ENCODE data around the gene JADE1.

JADE1 gene

GRCh38 chr4:128835498-128836222 lies 26.2 kb downstream of the JADE1 start:
- peaks cover 97% of the 10 kb centered on the region for H3K79me2 ChIP-seq (ENCODE audit: insufficient read depth, low read length)
- TF ChIP-seq EZH2phosphoT487 (IDR thresholded peaks at IDR 0.05; ENCODE audit: borderline replicate concordance) (no peak), CTCF (conservative IDR thresholded peaks at IDR 0.05; ENCODE audit: low read length) (no peak)
- H2AFZ ChIP-seq (ENCODE audit: low read length) = no peak overlapping the region
- no peak overlapping the region for H3K4me3 ChIP-seq (ENCODE audit: low read length, poor library complexity, severe bottlenecking)
- no peaks in the 10 kb centered on the region for H3K27me3 ChIP-seq (ENCODE audit: insufficient read depth, low read length, poor library complexity, severe bottlenecking)
- peaks cover 88% of the 10 kb centered on the region for H4K20me1 ChIP-seq (ENCODE audit: insufficient read depth, low read length, poor library complexity, severe bottlenecking)
- peaks cover 4% of the 10 kb centered on the region for H3K4me1 ChIP-seq (ENCODE audit: insufficient read depth, low read length, poor library complexity, severe bottlenecking)
- no peaks in the 10 kb centered on the region for H3F3A ChIP-seq (ENCODE audit: low read depth)
- no peaks in the 10 kb centered on the region for H3K9me3 ChIP-seq (ENCODE audit: insufficient read depth, low read depth, low read length)
- H3K4me2 ChIP-seq (ENCODE audit: low read depth, low read length, poor library complexity, severe bottlenecking) = no peak overlapping the region
- no peak overlapping the region for H3K9ac ChIP-seq (ENCODE audit: low read depth, low read length, poor library complexity, severe bottlenecking)
- H3K36me3 ChIP-seq (ENCODE audit: insufficient read depth, low read length) = peaks cover 83% of the 10 kb centered on the region; the same call in 1 of the 2 replicates
- H3K9me2 ChIP-seq (replicated peaks; ENCODE audit: low read depth, low read length) = no peaks in the 10 kb centered on the region

GRCh38 chr4:128837198-128837597 lies 27.7 kb downstream of the JADE1 start:
- Histone ChIP-seq H3K27me3 (ENCODE audit: insufficient read depth, low read length, poor library complexity, severe bottlenecking) (no peaks in the 10 kb centered on the region), H3K4me2 (ENCODE audit: low read depth, low read length, poor library complexity, severe bottlenecking) (no peak overlapping the region), H4K20me1 (ENCODE audit: insufficient read depth, low read length, poor library complexity, severe bottlenecking) (peaks cover 89% of the 10 kb centered on the region)

GRCh38 chr4:128837679-128838078 lies 28.2 kb downstream of the JADE1 start:
- no peak overlapping the region for H3K4me3 ChIP-seq (ENCODE audit: low read length, poor library complexity, severe bottlenecking)
- H3K4me1 ChIP-seq (ENCODE audit: insufficient read depth, low read length, poor library complexity, severe bottlenecking) = peaks cover 8% of the 10 kb centered on the region
- peaks cover 71% of the 10 kb centered on the region; the same call in 1 of the 2 replicates for H3K36me3 ChIP-seq (ENCODE audit: insufficient read depth, low read length)
- H3K9me3 ChIP-seq (ENCODE audit: insufficient read depth, low read depth, low read length) = no peaks in the 10 kb centered on the region
- H3K9ac ChIP-seq (ENCODE audit: low read depth, low read length, poor library complexity, severe bottlenecking) = no peak overlapping the region
- H3K79me2 ChIP-seq (ENCODE audit: insufficient read depth, low read length) = peaks cover 97% of the 10 kb centered on the region
- TF ChIP-seq CTCF (conservative IDR thresholded peaks at IDR 0.05; ENCODE audit: low read length) (no peak), EZH2phosphoT487 (IDR thresholded peaks at IDR 0.05; ENCODE audit: borderline replicate concordance) (no peak)
- H4K20me1 ChIP-seq (ENCODE audit: insufficient read depth, low read length, poor library complexity, severe bottlenecking) = peaks cover 89% of the 10 kb centered on the region
- no peaks in the 10 kb centered on the region for H3K9me2 ChIP-seq (replicated peaks; ENCODE audit: low read depth, low read length)
- H3K4me2 ChIP-seq (ENCODE audit: low read depth, low read length, poor library complexity, severe bottlenecking) = no peak overlapping the region
- H3F3A ChIP-seq (ENCODE audit: low read depth) = no peaks in the 10 kb centered on the region
- H3K27me3 ChIP-seq (ENCODE audit: insufficient read depth, low read length, poor library complexity, severe bottlenecking) = no peaks in the 10 kb centered on the region
- no peak overlapping the region for H2AFZ ChIP-seq (ENCODE audit: low read length)

More at GRCh38 chr4:128837198-128837597, 27.7 kb downstream of the JADE1 start:
- Histone ChIP-seq H3K4me3 (ENCODE audit: low read length, poor library complexity, severe bottlenecking) (no peak overlapping the region), H2AFZ (ENCODE audit: low read length) (no peak overlapping the region), H3K4me1 (ENCODE audit: insufficient read depth, low read length, poor library complexity, severe bottlenecking) (peaks cover 8% of the 10 kb centered on the region), H3F3A (ENCODE audit: low read depth) (no peaks in the 10 kb centered on the region), H3K79me2 (ENCODE audit: insufficient read depth, low read length) (peaks cover 97% of the 10 kb centered on the region), H3K9me3 (ENCODE audit: insufficient read depth, low read depth, low read length) (no peaks in the 10 kb centered on the region), H3K9ac (ENCODE audit: low read depth, low read length, poor library complexity, severe bottlenecking) (no peak overlapping the region), H3K9me2 (replicated peaks; ENCODE audit: low read depth, low read length) (no peaks in the 10 kb centered on the region), H3K36me3 (ENCODE audit: insufficient read depth, low read length) (peaks cover 71% of the 10 kb centered on the region; the same call in 1 of the 2 replicates)
- TF ChIP-seq EZH2phosphoT487 (IDR thresholded peaks at IDR 0.05; ENCODE audit: borderline replicate concordance) (no peak), CTCF (conservative IDR thresholded peaks at IDR 0.05; ENCODE audit: low read length) (no peak)
